ACC112 (cell line): Measurements from ENCODE around the gene GDPD2.
A peak's percentile ranks its signal among the peaks of the same experiment; 100 is the strongest.
"Not testable (repeated sequence)": the region's sequence is repeated elsewhere in the genome, so short reads cannot be mapped to it uniquely, and the experiment has no call there.

ENCODE experiments used
- H2AFZ ChIP-seq: fragments of 200-600 bp; sonication (generic); one replicate; pipeline ENCODE4 v1.6.0; 2017; ENCODE audit warnings: antibody characterized with exemption, low read length; ENCODE audit not compliant: unreplicated experiment
- H3K27ac ChIP-seq: fragments of 200-600 bp; sonication (generic); 2 replicates; pipeline ENCODE4 v1.5.1; 2014; ENCODE audit warnings: low read depth, mild to moderate bottlenecking, antibody characterized with exemption, low read length, moderate library complexity
- H3K27me3 ChIP-seq: fragments of 200-600 bp; sonication (generic); 2 replicates; pipeline ENCODE4 v1.6.1; 2014; ENCODE audit warnings: mild to moderate bottlenecking, antibody characterized with exemption, low read length, moderate library complexity, mixed read lengths; ENCODE audit not compliant: insufficient read depth
- H3K36me3 ChIP-seq: fragments of 200-600 bp; sonication (generic); 2 replicates; pipeline ENCODE4 v1.6.1; 2016; ENCODE audit warnings: mild to moderate bottlenecking, antibody characterized with exemption, low read length, moderate library complexity, mixed read lengths; ENCODE audit not compliant: insufficient read depth
- H3K4me1 ChIP-seq: fragments of 200-600 bp; sonication (generic); one replicate; pipeline ENCODE4 v1.6.1; 2016; ENCODE audit warnings: low read length, mixed read lengths; ENCODE audit not compliant: insufficient read depth, unreplicated experiment, control insufficient read depth
- H3K4me3 ChIP-seq: fragments of 200-600 bp; sonication (generic); 2 replicates; pipeline ENCODE4 v1.5.1; 2014; ENCODE audit warnings: mild to moderate bottlenecking, low read depth, low read length
- H3K79me2 ChIP-seq: fragments of 200-600 bp; sonication (generic); one replicate; pipeline ENCODE4 v1.6.0; 2016; ENCODE audit warnings: low read length; ENCODE audit not compliant: control insufficient read depth, unreplicated experiment, insufficient read depth

Gene GDPD2

GRCh38 chrX:70422851-70423341 lies at the start of gene GDPD2:
TSS of gene GDPD2 (plus strand) at chrX:70423314. CDS start at chrX:70424985, 1,671 bp downstream.
- Histone ChIP-seq H3K36me3 (no peaks in the 10 kb centered on the region), H3K27me3 (no peaks in the 10 kb centered on the region), H3K4me1 (no peaks in the 10 kb centered on the region), H3K4me3 (no peak within 1 kb of the TSS), H3K79me2 (no peaks in the 10 kb centered on the region), H2AFZ (no peak within 1 kb of the TSS), H3K27ac (no peak within 1 kb of the TSS)

- Histone ChIP-seq H3K27me3 (no peaks in the 10 kb centered on the region), H3K36me3 (no peaks in the 10 kb centered on the region; the same call in 1 of the 2 replicates), H2AFZ (no peak overlapping the region), H3K27ac (no peak overlapping the region), H3K4me1 (no peaks in the 10 kb centered on the region), H3K4me3 (no peak overlapping the region), H3K79me2 (no peaks in the 10 kb centered on the region)
Observed at GRCh38 chrX:70386235-70386634, 36.9 kb upstream of the GDPD2 start.

GRCh38 chrX:70398899-70399298 lies 24.2 kb upstream of the GDPD2 start:
- Histone ChIP-seq H3K36me3 (peaks cover 9% of the 10 kb centered on the region; the same call in 1 of the 2 replicates), H3K4me1 (no peaks in the 10 kb centered on the region), H3K79me2 (no peaks in the 10 kb centered on the region), H2AFZ (peak overlapping the region; percentile 33), H3K27me3 (no peaks in the 10 kb centered on the region), H3K4me3 (no peak overlapping the region), H3K27ac (no peak overlapping the region)

GRCh38 chrX:70400181-70400580 lies 22.9 kb upstream of the GDPD2 start:
- H3K27me3 ChIP-seq, H2AFZ ChIP-seq, H3K4me3 ChIP-seq, H3K79me2 ChIP-seq, H3K4me1 ChIP-seq, H3K36me3 ChIP-seq, H3K27ac ChIP-seq: not testable (repeated sequence)

- Histone ChIP-seq H3K36me3 (no peaks in the 10 kb centered on the region), H3K27ac (no peak overlapping the region), H3K79me2 (no peaks in the 10 kb centered on the region), H3K4me3 (no peak overlapping the region), H2AFZ (no peak overlapping the region), H3K27me3 (no peaks in the 10 kb centered on the region), H3K4me1 (no peaks in the 10 kb centered on the region)
Observed at GRCh38 chrX:70402721-70403120, 20.4 kb upstream of the GDPD2 start.

- no peaks in the 10 kb centered on the region for H3K36me3 ChIP-seq
- no peaks in the 10 kb centered on the region for H3K27me3 ChIP-seq
- H3K4me3 ChIP-seq = no peak overlapping the region
- no peak overlapping the region for H3K27ac ChIP-seq
- H3K4me1 ChIP-seq = no peaks in the 10 kb centered on the region
- no peak overlapping the region for H2AFZ ChIP-seq
- H3K79me2 ChIP-seq = no peaks in the 10 kb centered on the region
Observed at GRCh38 chrX:70405003-70405402, 18.1 kb upstream of the GDPD2 start.

GRCh38 chrX:70410921-70411320 lies 12.2 kb upstream of the GDPD2 start:
- no peak overlapping the region for H3K27ac ChIP-seq
- no peak overlapping the region for H3K4me3 ChIP-seq
- H2AFZ ChIP-seq = no peak overlapping the region
- H3K79me2 ChIP-seq = no peaks in the 10 kb centered on the region
- no peaks in the 10 kb centered on the region for H3K4me1 ChIP-seq
- H3K36me3 ChIP-seq = no peaks in the 10 kb centered on the region
- no peaks in the 10 kb centered on the region for H3K27me3 ChIP-seq

- Histone ChIP-seq H3K27ac (no peak overlapping the region), H3K79me2 (no peaks in the 10 kb centered on the region), H3K4me3 (no peak overlapping the region), H3K27me3 (no peaks in the 10 kb centered on the region), H3K4me1 (no peaks in the 10 kb centered on the region), H3K36me3 (no peaks in the 10 kb centered on the region), H2AFZ (no peak overlapping the region)
Observed at GRCh38 chrX:70411475-70411874, 11.6 kb upstream of the GDPD2 start.

GRCh38 chrX:70421618-70422017 lies 1.5 kb upstream of the GDPD2 start:
- Histone ChIP-seq H3K4me1 (no peaks in the 10 kb centered on the region), H3K27me3 (no peaks in the 10 kb centered on the region), H3K4me3 (no peak overlapping the region), H2AFZ (no peak overlapping the region), H3K79me2 (no peaks in the 10 kb centered on the region), H3K27ac (no peak overlapping the region), H3K36me3 (no peaks in the 10 kb centered on the region)

GRCh38 chrX:70423936-70424675 lies 992 bp downstream of the GDPD2 start:
- Histone ChIP-seq H3K4me1 (no peaks in the 10 kb centered on the region), H3K79me2 (no peaks in the 10 kb centered on the region), H3K36me3 (no peaks in the 10 kb centered on the region), H3K27ac (no peak overlapping the region), H3K4me3 (no peak overlapping the region), H2AFZ (no peak overlapping the region), H3K27me3 (no peaks in the 10 kb centered on the region)

GRCh38 chrX:70424801-70425200 lies 1.7 kb downstream of the GDPD2 start:
- no peak overlapping the region for H3K4me3 ChIP-seq
- H3K36me3 ChIP-seq = no peaks in the 10 kb centered on the region
- H3K79me2 ChIP-seq = no peaks in the 10 kb centered on the region
- H3K4me1 ChIP-seq = no peaks in the 10 kb centered on the region
- H2AFZ ChIP-seq = no peak overlapping the region
- H3K27me3 ChIP-seq = no peaks in the 10 kb centered on the region
- H3K27ac ChIP-seq = no peak overlapping the region
